H1 (cell line): Measurements from ENCODE around the gene PCCA.

Source experiments
- ATF2 ChIP-seq: IDR thresholded peaks from 2 replicates; pipeline ENCODE4 v1.6.1; 2012; ENCODE audit warnings: low read length, inconsistent platforms
- BCL11A ChIP-seq, 2 experiments: IDR thresholded peaks; one replicate each; pipeline ENCODE4 v1.6.1; 2011; ENCODE audit warnings: low read depth in 2 of 2, low read length in 2 of 2, mild to moderate bottlenecking in 2 of 2
- CEBPB ChIP-seq: IDR thresholded peaks from 2 replicates; pipeline ENCODE4 v1.6.1; 2012; ENCODE audit warnings: low read depth, low read length
- CTCF ChIP-seq, 3 experiments: IDR thresholded peaks; 1 replicate in 2 of 3; 2 replicates in 1 of 3; pipeline versions ENCODE4 v1.5.1 to v1.6.1; 2011; ENCODE audit warnings: low read length in 3 of 3, mild to moderate bottlenecking in 3 of 3, inconsistent platforms in 2 of 3, low read depth in 1 of 3, moderate library complexity in 1 of 3; ENCODE audit not compliant: insufficient read depth in 1 of 3; ENCODE audit errors: control extremely low read depth in 1 of 3
- EGR1 ChIP-seq: IDR thresholded peaks from 2 replicates; pipeline ENCODE4 v1.6.1; 2011; ENCODE audit warnings: low read depth, low read length, borderline replicate concordance
- GABPA ChIP-seq: IDR thresholded peaks from 2 replicates; pipeline ENCODE4 v1.6.1; 2011; ENCODE audit warnings: mild to moderate bottlenecking, low read length, moderate library complexity, borderline replicate concordance; ENCODE audit not compliant: insufficient read depth
- GTF2F1 ChIP-seq: IDR thresholded peaks from 2 replicates; pipeline ENCODE4 v1.6.1; 2012; ENCODE audit warnings: low read depth, low read length, improper control_type of control experiment, borderline replicate concordance
- JUN ChIP-seq: IDR thresholded peaks from 2 replicates; pipeline ENCODE4 v1.6.1; 2011; ENCODE audit warnings: low read depth, mild to moderate bottlenecking, improper control_type of control experiment, low read length
- POLR2AphosphoS5 ChIP-seq: IDR thresholded peaks from 2 replicates; pipeline ENCODE4 v1.6.1; 2011; ENCODE audit warnings: low read depth, low read length
- SRF ChIP-seq: IDR thresholded peaks from 2 replicates; pipeline ENCODE4 v1.6.1; 2011; ENCODE audit warnings: mild to moderate bottlenecking, low read depth, low read length, moderate library complexity
- TCF12 ChIP-seq: IDR thresholded peaks from 2 replicates; pipeline ENCODE4 v1.6.1; 2011; ENCODE audit warnings: low read depth, mild to moderate bottlenecking, low read length
- TEAD4 ChIP-seq: IDR thresholded peaks from 2 replicates; pipeline ENCODE4 v1.6.1; 2012; ENCODE audit warnings: low read depth, low read length, inconsistent platforms, mixed read lengths
- TF ChIP-seq, protein P1 (sequence below): IDR thresholded peaks from 2 replicates; pipeline ENCODE4 v1.6.1; 2012; ENCODE audit warnings: inconsistent platforms
- TF ChIP-seq, protein P2 (sequence below): IDR thresholded peaks from 2 replicates; pipeline ENCODE4 v1.6.1; 2011; ENCODE audit warnings: low read depth, mild to moderate bottlenecking, low read length; ENCODE audit not compliant: insufficient read depth

- TF ChIP-seq GTF2F1, result no peak
- no peak for TF ChIP-seq CTCF (IDR thresholded peaks at IDR 0.05; ENCODE audit: control extremely low read depth in 1 of 3, insufficient read depth in 1 of 3, low read depth in 1 of 3, low read length in 3 of 3)
- TF ChIP-seq, protein P1, sequence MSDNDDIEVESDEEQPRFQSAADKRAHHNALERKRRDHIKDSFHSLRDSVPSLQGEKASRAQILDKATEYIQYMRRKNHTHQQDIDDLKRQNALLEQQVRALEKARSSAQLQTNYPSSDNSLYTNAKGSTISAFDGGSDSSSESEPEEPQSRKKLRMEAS, result no peak
- no peak for TF ChIP-seq EGR1
- TF ChIP-seq JUN, result no peak
- TF ChIP-seq GABPA, result no peak
- no peak for TF ChIP-seq ATF2
- TF ChIP-seq POLR2AphosphoS5, result no peak
- no peak for TF ChIP-seq TCF12
- no peak for TF ChIP-seq TEAD4
- TF ChIP-seq, protein P2, sequence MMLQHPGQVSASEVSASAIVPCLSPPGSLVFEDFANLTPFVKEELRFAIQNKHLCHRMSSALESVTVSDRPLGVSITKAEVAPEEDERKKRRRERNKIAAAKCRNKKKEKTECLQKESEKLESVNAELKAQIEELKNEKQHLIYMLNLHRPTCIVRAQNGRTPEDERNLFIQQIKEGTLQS, result no peak
- no peak for TF ChIP-seq SRF
- no peak for TF ChIP-seq BCL11A (IDR thresholded peaks at IDR 0.05; ENCODE audit: low read depth in 2 of 2, low read length in 2 of 2)
- TF ChIP-seq CEBPB, result no peak
Observed at GRCh38 chr13:100124265-100124664, 35.4 kb downstream of the PCCA start.
